SK-N-SH treated with all-trans-retinoic acid at 6 μM for 48 hours (cell line): Measurements from ENCODE around the gene LYPD5.

ENCODE experiments used
- GLIS3 ChIP-seq: fragments of 250-450 bp; sonication (Bioruptor Pico); IDR thresholded peaks from 2 replicates; pipeline ENCODE4 v1.5.0; 2020; ENCODE audit warnings: mild to moderate bottlenecking, moderate library complexity
- ISL1 ChIP-seq: fragments of 250-450 bp; sonication (Bioruptor Pico); IDR thresholded peaks from 2 replicates; pipeline ENCODE4 v2.1.2; 2022; ENCODE audit warnings: mild to moderate bottlenecking, moderate library complexity
- PPARA ChIP-seq: fragments of 250-450 bp; sonication (Bioruptor Pico); IDR thresholded peaks from 2 replicates; pipeline ENCODE4 v1.5.0; 2020; ENCODE audit warnings: mild to moderate bottlenecking, borderline replicate concordance
- RARB ChIP-seq: fragments of 250-450 bp; sonication (Bioruptor Pico); IDR thresholded peaks from 2 replicates; pipeline ENCODE4 v1.8.0; 2021; ENCODE audit warnings: mild to moderate bottlenecking, moderate library complexity
- SNAI2 ChIP-seq: fragments of 250-450 bp; sonication (Bioruptor Pico); IDR thresholded peaks from 2 replicates; pipeline ENCODE4 v1.5.0; 2020; ENCODE audit warnings: mild to moderate bottlenecking, moderate library complexity
- ZFP3 ChIP-seq: fragments of 250-450 bp; sonication (Bioruptor Pico); IDR thresholded peaks from 2 replicates; pipeline ENCODE4 v1.5.0; 2020; ENCODE audit warnings: mild to moderate bottlenecking, moderate library complexity
- ZNF8 ChIP-seq: fragments of 450-650 bp; formaldehyde crosslinking; IDR thresholded peaks from 2 replicates; pipeline ENCODE4 v1.5.0; 2020; ENCODE audit warnings: mild to moderate bottlenecking, moderate library complexity
- TF ChIP-seq, protein P1 (sequence below): fragments of 250-450 bp; sonication (Bioruptor Pico); IDR thresholded peaks from 2 replicates; pipeline ENCODE4 v1.8.0; 2020; ENCODE audit warnings: mild to moderate bottlenecking, moderate library complexity, borderline replicate concordance

- TF ChIP-seq ZNF8 (CRISPR knock-in tag) (no peak), SNAI2 (no peak), ISL1 (CRISPR knock-in tag) (no peak), GLIS3 (CRISPR knock-in tag) (no peak), ZFP3 (CRISPR knock-in tag) (no peak), RARB (no peak), PPARA (CRISPR knock-in tag) (no peak)
- TF ChIP-seq, protein P1, sequence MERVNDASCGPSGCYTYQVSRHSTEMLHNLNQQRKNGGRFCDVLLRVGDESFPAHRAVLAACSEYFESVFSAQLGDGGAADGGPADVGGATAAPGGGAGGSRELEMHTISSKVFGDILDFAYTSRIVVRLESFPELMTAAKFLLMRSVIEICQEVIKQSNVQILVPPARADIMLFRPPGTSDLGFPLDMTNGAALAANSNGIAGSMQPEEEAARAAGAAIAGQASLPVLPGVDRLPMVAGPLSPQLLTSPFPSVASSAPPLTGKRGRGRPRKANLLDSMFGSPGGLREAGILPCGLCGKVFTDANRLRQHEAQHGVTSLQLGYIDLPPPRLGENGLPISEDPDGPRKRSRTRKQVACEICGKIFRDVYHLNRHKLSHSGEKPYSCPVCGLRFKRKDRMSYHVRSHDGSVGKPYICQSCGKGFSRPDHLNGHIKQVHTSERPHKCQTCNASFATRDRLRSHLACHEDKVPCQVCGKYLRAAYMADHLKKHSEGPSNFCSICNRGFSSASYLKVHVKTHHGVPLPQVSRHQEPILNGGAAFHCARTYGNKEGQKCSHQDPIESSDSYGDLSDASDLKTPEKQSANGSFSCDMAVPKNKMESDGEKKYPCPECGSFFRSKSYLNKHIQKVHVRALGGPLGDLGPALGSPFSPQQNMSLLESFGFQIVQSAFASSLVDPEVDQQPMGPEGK (CRISPR knock-in tag), result no peak
Observed at GRCh38 chr19:43751466-43752220, 50.6 kb downstream of the LYPD5 start.
